ENCODE results near the gene PHKG1. TPM values are rescaled to one million over a fixed set of nuclear protein-coding genes. Genes with fewer than 3 reads are reported as not detected.

Gene PHKG1
- 1.2 and 1.8 TPM in 2 replicates for total RNA-seq

DNA sequence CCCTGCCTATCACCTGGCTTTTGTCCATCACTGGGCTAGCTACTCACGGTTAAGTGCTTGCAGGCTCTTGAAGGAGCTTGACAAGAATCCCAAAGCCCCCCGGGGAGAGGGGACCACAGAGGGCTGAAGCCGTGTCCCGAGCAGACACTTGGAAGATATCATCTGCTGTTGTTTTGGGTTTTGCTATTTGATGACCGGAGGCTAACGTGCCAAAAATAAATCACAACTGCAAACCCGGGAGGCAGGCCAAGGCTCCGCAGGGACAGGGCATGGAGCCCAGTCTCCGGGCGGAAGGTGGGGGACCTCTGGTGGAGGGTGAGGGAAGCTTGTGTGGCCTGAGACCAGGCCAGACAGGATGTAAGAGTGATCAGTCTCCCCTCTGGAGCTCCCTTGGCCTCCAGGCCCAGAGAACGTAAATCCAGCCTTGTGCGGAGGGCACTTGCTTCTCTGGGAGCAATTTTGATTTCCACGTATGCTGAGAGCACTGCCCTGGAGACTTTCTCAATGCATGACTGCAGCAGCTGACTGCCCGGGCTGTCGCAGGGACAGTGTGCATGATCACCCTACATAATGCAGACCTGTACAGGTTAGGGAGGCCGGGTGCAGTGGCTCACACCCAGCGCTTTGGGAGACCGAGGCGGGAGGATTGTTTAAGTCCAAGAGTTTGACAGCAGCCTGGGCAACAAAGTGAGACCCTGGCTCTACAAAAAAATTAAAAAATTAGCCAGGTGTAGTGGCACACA is at the start of gene PHKG1:
Gene PHKG1 (minus strand): TSS at position 164 of the 743 bp plus-strand sequence. CDS start 4,011 bp downstream, outside the sequence.

DNA sequence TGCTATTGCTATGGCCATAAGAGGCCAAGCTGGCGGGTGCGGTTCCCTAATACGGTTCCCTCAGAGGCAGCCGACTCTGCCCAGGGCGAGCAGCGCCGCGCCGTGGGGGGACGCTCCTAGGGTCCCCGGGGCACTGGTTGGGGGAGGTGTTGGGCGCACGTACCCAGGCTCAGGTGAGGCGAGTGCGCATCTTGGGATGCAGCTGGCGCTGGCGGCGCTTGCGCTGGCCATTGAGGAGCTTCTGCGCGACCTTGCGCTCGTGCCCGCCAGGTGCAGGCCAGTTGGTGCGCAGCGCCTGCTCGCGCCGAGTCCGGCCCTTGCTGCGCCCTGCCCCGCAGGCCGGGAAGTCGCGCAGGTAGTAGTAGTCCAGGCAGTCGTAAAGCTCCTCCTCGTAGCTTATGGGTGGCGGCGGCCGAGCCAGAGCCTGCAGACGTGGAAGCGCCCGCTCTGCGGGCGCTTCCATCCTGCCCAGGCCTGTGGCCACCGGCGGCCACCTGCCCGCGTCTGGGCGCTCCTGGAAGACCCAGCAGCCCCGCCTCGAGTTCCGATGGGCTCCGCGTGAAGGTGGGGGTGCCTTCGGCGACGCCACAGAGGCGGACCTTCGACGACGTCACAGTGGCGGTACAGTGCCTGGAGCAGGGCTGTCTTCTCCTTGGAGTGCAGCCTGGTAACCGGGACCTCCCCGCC is 23.2 kb upstream of the PHKG1 start, which contains the start of gene NUPR2:
Gene NUPR2 (minus strand): TSS at position 566 of the 687 bp plus-strand sequence. CDS start 103 bp downstream, at position 463.

DNA sequence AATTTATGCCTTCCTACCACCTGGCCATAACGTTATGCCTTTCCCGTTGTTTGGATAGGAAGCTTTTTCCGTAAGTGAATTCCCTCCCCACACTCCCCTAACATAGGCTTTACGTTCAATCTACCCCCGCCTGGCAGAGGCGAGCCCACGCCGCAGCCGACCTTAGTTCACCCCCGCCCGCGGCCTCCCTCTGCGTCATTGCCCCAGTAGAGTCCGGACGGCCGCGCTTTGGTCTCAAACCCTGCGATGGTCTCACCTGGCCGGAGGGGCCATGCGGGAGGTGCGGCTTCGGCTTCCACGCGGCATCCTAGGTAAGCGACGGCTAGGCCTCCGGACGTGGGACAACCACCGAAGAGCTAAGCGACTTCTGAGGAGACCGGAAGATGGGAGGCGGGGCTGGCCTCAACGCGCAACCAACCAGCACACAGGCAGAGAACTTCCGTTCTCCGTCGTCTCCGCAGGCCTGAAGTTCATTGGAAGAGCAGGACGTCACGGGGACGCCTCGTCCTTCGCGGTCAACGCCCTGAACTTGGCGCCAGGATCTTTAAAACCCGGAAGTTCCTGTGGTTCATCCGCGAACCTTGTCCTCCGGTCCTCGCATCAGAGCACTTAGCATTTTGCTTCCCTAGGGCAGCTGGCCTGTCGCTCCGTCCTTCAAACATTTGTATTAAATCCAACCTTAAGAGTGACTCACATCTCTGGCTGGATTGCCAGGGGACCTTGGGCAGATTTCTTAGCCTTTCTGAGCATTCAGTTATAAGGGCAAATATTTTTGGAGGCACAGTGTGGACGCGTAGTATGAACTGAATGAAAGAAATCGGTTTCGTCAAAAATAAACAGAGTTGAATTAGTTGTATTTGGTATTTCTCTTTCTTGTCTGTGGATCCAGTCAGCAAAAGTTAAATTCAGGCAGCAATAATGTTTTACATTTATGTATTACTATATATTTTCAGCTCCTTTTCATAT is 13.6 kb upstream of the PHKG1 start, which contains the start of gene CHCHD2:
Gene CHCHD2 (minus strand): TSS at position 369 of the 966 bp plus-strand sequence. CDS start 63 bp downstream, at position 306.

DNA sequence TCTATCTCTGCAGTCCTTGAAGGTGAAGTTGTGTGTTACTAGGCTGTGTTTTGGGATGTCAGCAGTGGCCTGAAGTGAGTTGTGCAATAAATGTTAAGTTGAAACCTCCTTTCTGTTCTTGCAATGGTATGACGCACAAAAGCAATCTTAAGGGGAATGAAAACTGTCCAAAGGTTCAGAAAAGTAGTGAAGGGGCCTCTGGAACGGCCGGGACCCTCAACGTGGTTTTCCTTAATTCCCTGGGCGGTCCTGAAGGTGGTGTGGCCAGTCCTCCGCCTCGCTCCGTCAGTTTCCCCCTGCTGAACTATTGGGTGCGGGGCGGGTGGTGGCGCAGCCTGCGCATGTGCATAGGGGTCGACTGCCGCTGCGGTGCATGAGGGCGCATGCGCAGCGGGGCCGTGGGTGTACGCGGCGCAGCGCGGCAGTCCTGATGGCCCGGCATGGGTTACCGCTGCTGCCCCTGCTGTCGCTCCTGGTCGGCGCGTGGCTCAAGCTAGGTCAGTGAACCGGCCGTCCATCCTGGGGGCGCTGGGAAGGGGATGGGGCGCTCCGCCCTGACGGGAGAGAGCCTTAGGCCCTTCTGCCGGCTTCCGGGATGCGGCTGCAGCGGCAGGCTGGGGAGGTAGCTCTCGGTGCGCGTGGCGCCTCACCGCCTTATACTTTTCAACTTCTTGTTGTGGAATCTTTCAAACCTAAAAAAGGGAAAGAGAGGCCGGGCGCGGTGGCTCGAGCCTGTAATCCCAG is 28.7 kb downstream of the PHKG1 start, which contains the start of gene SUMF2:
Gene SUMF2 (plus strand): TSS at position 405 of the 744 bp plus-strand sequence. CDS start 26 bp downstream, at position 431.

DNA sequence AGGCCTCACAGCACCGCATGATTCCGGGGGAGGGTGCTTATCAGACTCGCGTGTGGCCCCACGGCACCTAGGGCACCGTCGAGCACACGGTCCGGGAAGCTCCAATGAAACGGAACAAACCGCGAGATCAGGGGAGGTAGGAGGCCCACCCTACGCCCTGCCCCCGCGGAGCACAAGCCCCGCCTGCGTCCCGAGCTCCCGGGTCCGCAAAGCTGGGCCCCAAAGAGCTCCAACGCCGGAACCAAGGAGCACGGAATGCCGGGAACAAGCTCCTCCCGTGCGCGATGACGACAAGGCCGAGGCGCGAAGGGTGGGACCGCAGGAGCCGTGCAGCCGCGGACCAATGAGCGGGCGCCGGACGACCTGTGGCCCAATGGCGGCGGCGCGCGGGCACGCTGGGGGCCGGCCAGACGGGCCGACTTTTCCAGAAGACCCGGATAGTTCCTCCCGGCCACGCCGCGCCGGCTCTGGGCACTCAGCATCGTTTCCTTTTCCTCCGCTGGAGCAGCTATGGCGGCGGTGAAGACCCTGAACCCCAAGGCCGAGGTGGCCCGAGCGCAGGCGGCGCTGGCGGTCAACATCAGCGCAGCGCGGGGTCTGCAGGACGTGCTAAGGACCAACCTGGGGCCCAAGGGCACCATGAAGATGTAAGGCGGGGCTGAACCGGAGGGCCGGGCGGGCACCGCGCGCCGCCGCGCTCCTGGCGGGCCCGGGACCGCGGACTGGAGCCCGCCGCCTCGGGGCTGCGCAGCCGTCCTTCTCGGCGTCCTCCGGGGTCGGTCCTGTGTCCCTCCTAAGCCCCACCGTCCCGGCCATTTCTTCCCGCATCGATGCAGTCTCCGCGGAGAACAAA is 41.2 kb downstream of the PHKG1 start, which contains the start of the genes CCT6A and PSPH:
Gene CCT6A (plus strand): TSS at position 427 of the 853 bp plus-strand sequence. CDS start 84 bp downstream, at position 511.
Gene PSPH (minus strand): TSS at position 106 of the 853 bp plus-strand sequence. CDS start 30,232 bp downstream, outside the sequence.

Small RNAs within 50 kb of the gene (small RNA-seq; reads per million reads assigned to genes)
- gene SNORA15 (0.41 reads per million, percentile 21 among the genes with 10 or more reads in this experiment), gene SNORA22B (0.79 reads per million, percentile 49 among the genes with 10 or more reads in this experiment)

Other genes starting within 250 kb of the PHKG1 start
- gene SEPTIN14, start 230.2 kb downstream of the PHKG1 start, total RNA-seq: not detected in 2 replicates
- gene ZNF713, start 205.5 kb downstream of the PHKG1 start, total RNA-seq: 0.73 and 1.6 TPM in 2 replicates
- 12.9 and 15.2 TPM in 2 replicates for gene MRPS17, start 141.1 kb downstream of the PHKG1 start, total RNA-seq
- 38.7 and 47.4 TPM in 2 replicates for gene NIPSNAP2, start 128.4 kb downstream of the PHKG1 start, total RNA-seq
- 44.5 and 53.2 TPM in 2 replicates for gene PSPH, start 41.5 kb downstream of the PHKG1 start, total RNA-seq
- 202 and 249 TPM in 2 replicates for gene CCT6A, start 41.2 kb downstream of the PHKG1 start, total RNA-seq
- 153 and 177 TPM in 2 replicates for gene SUMF2, start 28.7 kb downstream of the PHKG1 start, total RNA-seq
- 241 and 324 TPM in 2 replicates for gene CHCHD2, start 13.5 kb upstream of the PHKG1 start, total RNA-seq
- gene NUPR2, start 23.5 kb upstream of the PHKG1 start, total RNA-seq: not detected in 2 replicates

Data from subcutaneous preadipocyte (primary cell).